B cell (primary cell): ENCODE data around the gene USH2A. TPM values are rescaled to one million over a fixed set of nuclear protein-coding genes. Genes with fewer than 3 reads are reported as not detected.

Experiments
- ATAC-seq: fragments of 200-7000 bp; cut with Tn5 transposase; one replicate; pipeline ENCODE4 v1.10.0; 2021; ENCODE audit warnings: low read depth, mild to moderate bottlenecking, moderate number of reproducible peaks, moderate library complexity
- CTCF ChIA-PET: fragments of 350-600 bp; sonication (Branson Sonifier 250); formaldehyde crosslinking; loops from one replicate; lab custom pipeline; 2021; ENCODE audit warnings: antibody characterized with exemption, inconsistent platforms; lab: Charles Lee
- POLR2A ChIA-PET: fragments of 350-600 bp; sonication (Branson Sonifier 250); formaldehyde crosslinking; loops from one replicate; lab custom pipeline; 2021; ENCODE audit warnings: antibody characterized with exemption; lab: Charles Lee
- DNase-seq: peaks from one replicate; pipeline ENCODE4 v3.0.0; 2013
- H2AFZ ChIP-seq: 2 replicates; pipeline ENCODE4 v1.6.1; 2012; ENCODE audit warnings: mild to moderate bottlenecking, low read depth, low read length; ENCODE audit not compliant: insufficient read depth, poor library complexity, severe bottlenecking
- H3K27ac ChIP-seq, 2 donors: 1 replicate in 1 of 2; 2 replicates in 1 of 2; pipeline ENCODE4 v1.5.1; 2012 to 2013; ENCODE audit warnings: low read length in 2 of 2, mild to moderate bottlenecking in 2 of 2, moderate library complexity in 1 of 2
- H3K27me3 ChIP-seq, 4 experiments: fragments of 200-600 bp in 1 of 4; sonication (generic) in 1 of 4; replicated peaks in 1 of 4; 1 replicate in 2 of 4; 2 replicates in 2 of 4; pipeline versions ENCODE4 v1.6.1 to v1.7.0; 2013 to 2016; ENCODE audit warnings: low read length in 3 of 4, mild to moderate bottlenecking in 2 of 4, mixed read lengths in 1 of 4, moderate library complexity in 1 of 4; ENCODE audit not compliant: insufficient read depth in 4 of 4, control insufficient read depth in 3 of 4; ENCODE audit errors: control extremely low read depth in 1 of 4
- H3K36me3 ChIP-seq, 2 experiments: replicated peaks in 1 of 2; 1 replicate in 1 of 2; 2 replicates in 1 of 2; pipeline versions ENCODE4 v1.6.1 to v1.7.1; 2013; ENCODE audit warnings: low read length in 1 of 2; ENCODE audit not compliant: insufficient read depth in 2 of 2, control insufficient read depth in 1 of 2; ENCODE audit errors: control extremely low read depth in 1 of 2, extremely low read depth in 1 of 2
- H3K4me1 ChIP-seq, 2 donors: fragments of 200-600 bp in 1 of 2; sonication (generic) in 1 of 2; 1 replicate in 1 of 2; 2 replicates in 1 of 2; pipeline versions ENCODE4 v1.5.1 to v1.6.1; 2013 to 2017; ENCODE audit warnings: low read length in 2 of 2; ENCODE audit not compliant: control insufficient read depth in 2 of 2, insufficient read depth in 2 of 2
- H3K4me2 ChIP-seq: replicated peaks from 2 replicates; pipeline ENCODE3; 2012; ENCODE audit warnings: mild to moderate bottlenecking, low read depth, low read length; ENCODE audit not compliant: poor library complexity, severe bottlenecking
- H3K4me3 ChIP-seq, 5 experiments: fragments of 200-600 bp in 1 of 5; sonication (generic) in 1 of 5; 1 replicate in 3 of 5; 2 replicates in 2 of 5; pipeline versions ENCODE4 v1.5.1 to v1.7.0; 2011 to 2016; ENCODE audit warnings: low read length in 4 of 5, mild to moderate bottlenecking in 4 of 5, low read depth in 2 of 5, control low read depth in 1 of 5, moderate library complexity in 1 of 5; ENCODE audit not compliant: insufficient read depth in 1 of 5; ENCODE audit errors: control extremely low read depth in 1 of 5, extremely low read depth in 1 of 5
- H3K79me2 ChIP-seq: fragments of 200-600 bp; sonication (generic); one replicate; pipeline ENCODE4 v1.6.0; 2016; ENCODE audit warnings: low read length; ENCODE audit not compliant: control insufficient read depth, insufficient read depth
- H3K9ac ChIP-seq: fragments of 200-600 bp; sonication (generic); 2 replicates; pipeline ENCODE4 v1.6.1; 2017; ENCODE audit warnings: mild to moderate bottlenecking, low read length, moderate library complexity
- H3K9me3 ChIP-seq, 3 donors: one replicate each; pipeline versions ENCODE4 v1.6.1 to v1.7.1; 2013; ENCODE audit warnings: low read length in 2 of 3; ENCODE audit not compliant: control insufficient read depth in 2 of 3, insufficient read depth in 1 of 3; ENCODE audit errors: control extremely low read depth in 1 of 3
- H4K20me1 ChIP-seq: 2 replicates; pipeline ENCODE4 v1.6.0; 2012; ENCODE audit warnings: mild to moderate bottlenecking, low read length; ENCODE audit not compliant: insufficient read depth, control insufficient read depth, poor library complexity, severe bottlenecking
- H3K27ac Mint-ChIP-seq: one replicate; pipeline ENCODE4 v1.8.0; 2021; ENCODE audit warnings: mixed read lengths
- H3K27me3 Mint-ChIP-seq: one replicate; pipeline ENCODE4 v1.8.0; 2021; ENCODE audit warnings: mixed read lengths
- H3K4me1 Mint-ChIP-seq: one replicate; pipeline ENCODE4 v1.8.0; 2021; ENCODE audit warnings: mixed read lengths
- H3K4me3 Mint-ChIP-seq: one replicate; pipeline ENCODE4 v1.8.0; 2021; ENCODE audit warnings: mixed read lengths
- H3K9me3 Mint-ChIP-seq: one replicate; pipeline ENCODE4 v1.8.0; 2022; ENCODE audit warnings: mixed read lengths; ENCODE audit not compliant: insufficient read depth
- CTCF ChIP-seq: fragments of 200-600 bp; IDR thresholded peaks from one replicate; pipeline ENCODE4 v1.8.0; 2022; ENCODE audit warnings: antibody characterized with exemption, mild to moderate bottlenecking
- EZH2 ChIP-seq: IDR thresholded peaks from 2 replicates; pipeline ENCODE4 v1.6.1; 2012; ENCODE audit warnings: borderline replicate concordance, low read depth, mild to moderate bottlenecking, moderate library complexity, low read length; ENCODE audit not compliant: insufficient read depth, poor library complexity, severe bottlenecking
- WGBS: methylation state at CpG from one replicate; pipeline ENCODE4 v1.1.5; 2013; ENCODE audit warnings: missing lambda C conversion rate; ENCODE audit not compliant: insufficient coverage; 5-methylcytosine and 5-hydroxymethylcytosine counted together
- intact Hi-C: fragments of 100-400 bp; cut with micrococcal nuclease; formaldehyde crosslinking; loops from one replicate; pipeline ENCODE4 v1.10.0; 2022
- polyA plus RNA-seq: library from polyadenylated mRNA; depleted of rRNA; stranded (reverse); fragments of >200 nt; gene quantifications from 2 replicates; pipeline ENCODE4 v1.2.3, GENCODE V29; 2012
- total RNA-seq, 2 donors: library from RNA; stranded (reverse); fragments of 120-200 nt in 1 of 2; gene quantifications; 1 replicate in 1 of 2; 2 replicates in 1 of 2; pipeline versions ENCODE4 v1.2.3 to v1.2.4, GENCODE V29; 2013 to 2022

USH2A gene
- total and polyA plus RNA-seq, 2 donors (not counting 1 experiment from before 2014, with no cell fraction given), result 0.01 TPM; not detected in 1

- H3K36me3 ChIP-seq, result no peaks in the 10 kb centered on the region
- no peaks in the 10 kb centered on the region for H3K27me3 Mint-ChIP-seq
- H3K4me3 ChIP-seq, result no peak overlapping the region
- H3K27ac Mint-ChIP-seq, result no peak overlapping the region
- no peaks in the 10 kb centered on the region for H4K20me1 ChIP-seq
- ATAC-seq, result no peak
- intact Hi-C loops, result no loop called here
- DNase-seq, result no peak
- no peaks in the 10 kb centered on the region for H3K4me1 Mint-ChIP-seq
- no peak overlapping the region for H3K27ac ChIP-seq
- H3K4me2 ChIP-seq, result no peak overlapping the region
- H3K79me2 ChIP-seq, result no peaks in the 10 kb centered on the region
- no peak overlapping the region for H2AFZ ChIP-seq
- no peaks in the 10 kb centered on the region for H3K4me1 ChIP-seq
- ChIA-PET POLR2A (no interaction called here), CTCF (no interaction called here)
- no peak overlapping the region for H3K9ac ChIP-seq
- H3K9me3 Mint-ChIP-seq, result no peaks in the 10 kb centered on the region
- H3K9me3 ChIP-seq, result no peaks in the 10 kb centered on the region
- no peak overlapping the region for H3K4me3 Mint-ChIP-seq
- TF ChIP-seq EZH2, result no peak
- no peaks in the 10 kb centered on the region for H3K27me3 ChIP-seq
- 88% methylated on average over 1 of the region's 5 CpGs for WGBS
Observed at GRCh38 chr1:215899901-215900300, 523.3 kb downstream of the USH2A start.

GRCh38 chr1:215895893-215896292 lies 527.4 kb downstream of the USH2A start:
- DNase-seq, result no peak
- H3K9me3 Mint-ChIP-seq, result no peaks in the 10 kb centered on the region
- no peaks in the 10 kb centered on the region for H3K36me3 ChIP-seq
- no peak overlapping the region for H3K27ac ChIP-seq
- no peaks in the 10 kb centered on the region for H3K27me3 Mint-ChIP-seq
- H3K27ac Mint-ChIP-seq, result no peak overlapping the region
- no peaks in the 10 kb centered on the region for H3K79me2 ChIP-seq
- H3K4me3 Mint-ChIP-seq, result no peak overlapping the region
- H3K9me3 ChIP-seq, result no peaks in the 10 kb centered on the region
- ATAC-seq, result no peak
- no CpG with 5 or more reads among the region's 3 CpGs for WGBS
- no peak overlapping the region for H3K4me2 ChIP-seq
- ChIA-PET CTCF (no interaction called here), POLR2A (no interaction called here)
- no peaks in the 10 kb centered on the region for H4K20me1 ChIP-seq
- TF ChIP-seq CTCF, result no peak
- no peak for TF ChIP-seq EZH2
- no peak overlapping the region for H2AFZ ChIP-seq
- H3K4me1 ChIP-seq, result no peaks in the 10 kb centered on the region
- no peak overlapping the region for H3K9ac ChIP-seq
- H3K27me3 ChIP-seq, result no peaks in the 10 kb centered on the region
- no peaks in the 10 kb centered on the region for H3K4me1 Mint-ChIP-seq
- intact Hi-C loops, result no loop called here
- no peak overlapping the region for H3K4me3 ChIP-seq
